HG03280 (cell line): Measurements from ENCODE around the gene PNMT.
A peak's percentile ranks its signal among the peaks of the same experiment; 100 is the strongest.

Source experiments
- ATAC-seq: cut with Tn5 transposase; IDR thresholded peaks from one replicate; pipeline ENCODE4 v1.9.1; 2021; ENCODE audit warnings: mild to moderate bottlenecking, moderate library complexity; ENCODE audit not compliant: unreplicated experiment

Gene PNMT

GRCh38 chr17:39632153-39632941 lies 35.9 kb upstream of the PNMT start:
- ATAC-seq: no peak

DNA sequence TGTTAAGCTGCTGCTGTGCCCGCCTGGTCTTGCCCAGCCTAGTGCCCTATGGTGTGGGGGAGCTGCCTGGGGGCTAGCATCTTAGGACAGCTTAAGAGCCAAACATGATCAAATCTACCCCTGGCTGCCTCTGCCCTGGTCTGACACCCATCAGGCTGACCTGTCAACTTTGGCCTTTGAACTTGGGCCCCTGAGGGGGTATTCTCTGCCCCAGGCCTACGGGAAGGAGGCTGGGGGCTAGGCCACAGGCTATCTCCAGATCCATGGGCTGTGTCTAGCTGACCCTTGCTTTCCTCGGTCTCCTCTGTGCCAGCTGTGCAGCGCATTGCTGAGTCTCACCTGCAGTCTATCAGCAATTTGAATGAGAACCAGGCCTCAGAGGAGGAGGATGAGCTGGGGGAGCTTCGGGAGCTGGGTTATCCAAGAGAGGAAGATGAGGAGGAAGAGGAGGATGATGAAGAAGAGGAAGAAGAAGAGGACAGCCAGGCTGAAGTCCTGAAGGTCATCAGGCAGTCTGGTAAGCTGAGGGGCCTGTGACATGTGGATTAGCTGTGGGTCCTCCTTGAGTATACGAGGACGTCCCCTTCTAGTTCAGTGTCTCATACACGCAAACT lies 34.6 kb upstream of the PNMT start:
- no peak for ATAC-seq

GRCh38 chr17:39634384-39634871 lies 33.8 kb upstream of the PNMT start:
- no peak for ATAC-seq

- no peak for ATAC-seq
Observed at GRCh38 chr17:39635614-39636176, 32.6 kb upstream of the PNMT start.

DNA sequence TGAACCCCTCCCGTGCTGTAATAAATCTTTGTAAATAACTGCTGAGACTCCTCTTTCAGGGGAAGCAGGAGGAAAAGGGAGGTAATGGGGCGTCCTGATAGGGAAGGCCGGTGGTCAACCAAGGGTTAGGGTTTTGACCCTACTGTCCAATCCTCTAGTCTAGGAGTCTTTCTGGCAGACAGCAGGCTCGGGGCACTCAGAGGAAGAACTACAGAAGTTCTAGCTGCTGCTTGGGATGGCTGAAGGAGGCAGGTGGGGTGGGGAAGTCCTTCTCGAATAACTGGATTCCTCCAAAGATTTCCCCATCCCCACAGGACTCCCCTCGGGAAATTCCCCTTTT lies 31.7 kb upstream of the PNMT start:
- ATAC-seq: peak; percentile 6

GRCh38 chr17:39636927-39637736 lies 31.1 kb upstream of the PNMT start, which contains the start of gene STARD3:
Gene STARD3 (plus strand): TSS chr17:39637144. CDS start chr17:39653532, 16,388 bp downstream.
- ATAC-seq: peak; percentile 85

DNA sequence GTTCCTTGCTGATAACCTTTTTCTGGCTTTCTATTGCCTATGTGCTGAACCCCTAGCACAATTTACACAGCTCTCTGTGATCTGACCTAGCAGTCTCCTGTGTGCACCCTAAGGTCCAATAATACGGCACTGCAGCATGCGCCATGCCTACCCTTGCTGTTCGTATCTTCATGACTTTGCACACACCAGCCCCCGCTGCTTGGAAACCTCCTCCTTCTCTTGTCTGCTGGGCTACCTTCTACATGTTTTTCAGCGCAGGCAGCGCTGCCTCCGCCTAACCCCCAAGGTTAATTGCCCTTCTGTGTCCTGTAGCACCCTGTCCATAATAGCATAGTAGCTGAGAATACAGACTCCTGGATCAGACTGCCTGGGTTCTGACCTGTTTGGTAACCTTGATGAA lies 29.9 kb upstream of the PNMT start:
- ATAC-seq: no peak

- no peak for ATAC-seq
Observed at GRCh38 chr17:39639043-39639442, 29.2 kb upstream of the PNMT start.

DNA sequence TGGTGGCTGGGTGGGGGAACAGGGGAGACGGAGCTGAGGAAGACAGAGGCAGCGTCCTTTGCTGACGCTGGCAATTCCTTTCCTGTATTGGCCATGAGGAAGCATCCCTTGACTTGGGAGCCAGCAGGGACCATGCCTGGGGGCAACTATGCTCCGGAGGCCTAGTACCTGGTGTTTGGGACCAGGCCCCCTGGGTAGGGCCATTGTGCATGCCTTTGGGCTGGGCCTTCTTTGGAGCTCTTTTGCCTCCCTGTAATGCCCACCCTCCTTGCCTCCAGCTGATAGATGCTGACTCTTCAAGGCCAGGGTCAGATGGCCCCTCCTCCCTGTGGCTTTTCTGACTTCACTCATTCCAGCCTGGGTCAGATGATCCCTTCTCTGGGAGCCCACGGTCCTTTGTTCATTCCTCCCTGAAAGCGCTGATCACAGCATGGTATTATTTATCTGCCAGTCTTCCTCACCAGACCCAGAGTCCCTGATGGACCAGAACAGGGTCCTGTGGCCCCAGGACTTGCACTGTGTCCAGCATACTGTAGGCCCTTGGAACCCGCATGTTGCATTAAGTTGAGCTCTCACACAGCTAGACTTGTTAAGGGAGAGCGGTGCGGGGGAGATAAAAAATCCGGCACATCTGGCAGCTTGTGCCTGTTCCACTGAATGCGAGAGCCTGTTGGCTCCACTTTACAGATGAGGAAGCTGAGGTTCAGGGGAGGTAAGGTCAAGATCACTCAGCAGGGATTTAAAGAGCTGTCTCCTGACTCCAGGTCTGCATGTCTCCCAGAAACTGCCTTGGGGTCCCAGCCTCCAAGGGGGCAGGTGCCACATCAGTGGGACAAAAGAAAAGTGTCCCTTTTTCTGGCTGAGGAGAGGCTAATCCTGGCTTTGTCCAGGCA lies 28.4 kb upstream of the PNMT start:
- no peak for ATAC-seq

DNA sequence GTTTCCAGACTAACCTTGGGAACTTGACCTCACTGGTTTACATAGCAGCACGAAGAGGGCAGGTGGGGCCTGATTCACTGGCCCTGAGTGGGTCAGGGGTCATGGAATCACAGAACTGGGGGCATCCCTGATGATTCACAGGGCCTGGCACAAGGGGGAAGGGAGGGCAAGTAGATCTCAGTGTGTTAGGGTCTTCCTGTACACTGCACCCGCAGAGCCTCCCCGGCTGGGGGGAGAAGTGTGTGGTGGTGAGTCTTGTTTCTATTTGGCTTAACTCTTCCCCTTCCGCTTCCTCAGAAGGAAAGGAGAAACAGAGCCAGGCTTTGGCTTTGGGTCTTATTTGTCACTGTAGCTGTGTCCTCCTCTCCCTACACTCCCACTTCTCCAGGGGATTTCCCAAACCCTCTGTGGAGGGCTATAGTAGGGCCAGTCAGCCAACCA lies 27.6 kb upstream of the PNMT start:
- no peak for ATAC-seq

DNA sequence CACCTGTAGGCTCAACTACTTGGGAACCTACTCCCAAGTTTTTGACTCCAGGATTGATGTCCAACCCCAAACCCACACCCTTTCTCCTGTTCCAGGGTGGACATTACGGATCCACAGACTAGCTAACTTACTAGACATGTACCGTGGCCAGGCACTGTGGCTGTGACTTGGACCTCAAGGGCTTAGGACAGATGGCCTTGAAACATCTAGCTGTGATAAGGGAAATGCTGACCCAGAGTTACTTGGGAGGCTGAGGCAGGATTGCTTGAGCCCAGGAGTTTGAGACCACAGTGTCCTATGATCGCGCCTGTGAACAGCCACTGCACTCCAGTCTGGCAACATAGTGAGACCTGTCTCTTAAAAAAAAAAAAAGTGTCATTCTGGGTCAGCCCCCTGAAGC lies 27.2 kb upstream of the PNMT start:
- ATAC-seq: no peak

DNA sequence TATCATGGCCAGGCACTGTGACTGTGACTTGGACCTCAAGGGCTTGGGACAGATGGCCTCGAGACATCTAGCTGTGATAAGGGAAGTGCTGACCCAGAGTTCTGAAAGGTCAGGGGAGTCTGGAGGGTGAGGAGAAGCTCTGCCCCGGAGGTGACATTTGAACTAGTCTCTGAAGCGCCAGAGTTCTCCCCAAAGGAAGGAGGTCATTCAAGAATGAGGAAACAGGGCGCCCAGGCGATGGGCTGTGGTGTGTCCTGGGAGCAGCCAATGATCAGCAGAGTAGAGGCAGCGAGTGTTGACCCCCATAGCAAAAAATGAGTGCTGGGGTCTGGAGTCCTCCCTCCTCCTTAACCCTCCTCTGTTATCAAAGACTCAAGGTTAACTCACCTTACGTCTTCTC lies 26.4 kb upstream of the PNMT start:
- ATAC-seq: no peak

GRCh38 chr17:39642291-39643074 lies 25.8 kb upstream of the PNMT start:
- ATAC-seq: no peak

DNA sequence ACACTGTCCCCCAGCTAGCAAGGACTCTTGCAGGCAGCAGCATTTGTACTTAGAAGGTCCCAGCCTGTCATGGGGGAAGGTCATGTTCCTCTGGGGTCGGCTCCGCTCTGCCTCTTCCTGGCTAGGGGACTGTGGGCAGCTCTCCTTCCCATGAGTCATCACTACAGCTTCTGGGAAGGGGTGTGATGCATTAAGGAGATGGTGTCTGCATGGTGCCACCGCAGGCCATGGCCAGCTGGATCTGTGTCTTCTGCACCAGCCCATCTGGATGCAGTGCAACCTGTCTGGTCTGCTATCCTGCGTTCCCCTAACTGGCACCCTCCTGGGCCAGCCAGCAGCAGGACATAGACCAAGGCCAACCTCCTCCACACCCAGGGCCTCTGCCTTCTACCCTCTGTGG lies 25.0 kb upstream of the PNMT start:
- ATAC-seq: no peak

- ATAC-seq: no peak
Observed at GRCh38 chr17:39647256-39647655, 21.0 kb upstream of the PNMT start.

DNA sequence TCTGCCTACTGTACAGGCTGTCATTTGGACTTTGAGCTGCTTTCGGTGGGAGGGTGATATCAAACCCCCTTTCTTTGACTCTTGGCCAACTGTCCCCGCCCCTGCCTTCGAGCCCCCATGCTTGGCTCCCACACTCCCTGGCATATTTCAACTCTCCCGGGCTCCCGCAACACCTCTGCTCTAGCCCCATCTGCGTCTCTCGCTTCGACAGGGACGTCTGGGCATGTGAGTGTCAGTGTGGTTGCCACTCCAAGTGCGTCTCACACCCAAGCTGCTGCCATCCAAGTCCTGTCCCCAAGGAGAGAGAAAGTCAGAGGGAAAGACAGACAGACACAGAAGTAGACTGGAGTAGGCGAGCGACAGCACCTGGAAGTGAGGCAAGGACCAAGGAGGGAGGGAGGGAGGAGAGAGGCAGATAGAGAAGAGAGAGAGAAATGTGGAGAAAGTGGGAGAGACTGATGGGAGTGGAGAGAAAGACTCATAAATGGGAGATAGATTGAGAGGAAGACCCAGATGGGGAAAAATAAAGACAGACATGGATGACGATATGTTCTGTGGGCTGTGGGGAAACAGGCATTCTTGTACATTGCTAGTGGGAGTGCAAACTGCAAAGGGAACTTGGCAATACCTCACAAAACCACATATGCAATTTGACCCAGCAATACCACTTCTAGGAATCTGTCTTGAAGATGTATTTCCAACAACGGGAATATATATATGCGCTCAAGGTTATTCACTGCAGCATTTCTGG lies 19.5 kb upstream of the PNMT start:
- no peak for ATAC-seq

DNA sequence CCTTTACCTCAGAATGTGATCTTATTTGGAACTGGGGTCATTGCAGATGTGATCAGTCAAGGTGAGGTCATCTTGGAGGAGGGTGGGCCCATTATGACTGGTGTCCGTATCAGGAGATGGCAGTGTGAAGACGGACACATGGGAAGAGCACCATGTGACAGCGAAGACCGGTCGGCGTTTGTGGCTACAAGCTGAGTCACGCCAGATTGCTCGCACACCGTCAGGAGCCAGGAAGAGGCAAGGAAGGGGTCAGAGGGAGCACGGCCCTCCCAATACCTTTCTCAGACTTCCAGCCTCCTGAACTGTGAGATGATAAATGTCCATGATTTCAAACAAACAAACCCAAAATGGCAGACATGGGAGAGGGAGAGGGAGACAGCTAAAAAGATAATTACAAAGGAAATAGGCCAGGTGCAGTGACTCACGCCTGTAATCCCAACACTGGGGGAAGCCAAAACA lies 18.1 kb upstream of the PNMT start:
- ATAC-seq: no peak

DNA sequence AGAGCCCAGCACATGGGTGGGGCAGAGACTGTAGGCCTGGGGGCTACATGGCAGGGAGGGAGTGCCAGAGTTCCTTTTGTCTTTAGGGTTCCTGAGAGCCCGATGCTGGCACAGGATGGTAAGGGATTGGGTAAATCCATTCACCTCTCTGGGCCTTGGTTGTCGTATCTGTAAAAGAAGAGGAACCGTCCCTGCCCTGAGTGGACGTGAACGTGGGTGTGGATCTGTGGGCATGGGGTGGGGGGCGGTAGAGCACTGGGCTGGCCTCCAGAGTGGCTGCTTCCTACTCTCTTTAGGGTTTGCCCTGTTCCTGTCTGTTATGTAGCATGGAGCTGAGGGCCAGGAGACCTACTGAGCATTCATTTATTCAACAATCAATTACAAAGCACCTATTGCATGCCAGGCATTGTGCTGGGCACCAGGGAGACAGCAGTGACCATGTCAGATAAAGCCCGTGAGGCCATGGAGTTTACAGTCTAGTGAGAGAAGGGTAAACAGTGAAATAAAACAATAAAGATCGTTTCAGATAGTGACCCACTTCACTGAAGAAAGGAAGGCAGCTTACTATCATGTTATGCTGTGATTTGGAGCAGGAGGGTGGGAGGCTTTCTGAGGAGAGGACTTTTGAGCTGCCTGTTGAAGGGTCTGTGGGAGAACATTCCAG lies 16.2 kb upstream of the PNMT start:
- no peak for ATAC-seq
